ENCODE data around the gene COL20A1. TPM values are rescaled to one million over a fixed set of nuclear protein-coding genes. Genes with fewer than 3 reads are reported as not detected.
"Not testable (repeated sequence)": the region's sequence is repeated elsewhere in the genome, so short reads cannot be mapped to it uniquely, and the experiment has no call there.

Gene COL20A1
- total and polyA plus RNA-seq, 12 donors, result 0.26 to 0.30 TPM; not detected in 10

- no peak for DNase-seq
- H3K9me3 ChIP-seq, result peaks cover 0 to 9% (median 0%) of the 10 kb centered on the region in 11 donors
- no peak overlapping the region for H3K27ac ChIP-seq
- H3K36me3 ChIP-seq, result no peaks in the 10 kb centered on the region
- H3K27me3 ChIP-seq, result peaks cover 0 to 66% (median 42%) of the 10 kb centered on the region in 7 donors
- no peak overlapping the region for H3K4me3 ChIP-seq
- intact Hi-C loops (cut with DNase I), result no loop called here
- WGBS, 2 donors, result 83 to 96% methylated on average over 8 of the region's 8 CpGs
- ATAC-seq, result no peak
- H3K4me1 ChIP-seq, result peaks cover 0 to 5% (median 0%) of the 10 kb centered on the region in 9 donors
- no peak for TF ChIP-seq CTCF (IDR thresholded peaks at IDR 0.05)
Observed at GRCh38 chr20:63334356-63334755, 41.4 kb downstream of the COL20A1 start.

DNA sequence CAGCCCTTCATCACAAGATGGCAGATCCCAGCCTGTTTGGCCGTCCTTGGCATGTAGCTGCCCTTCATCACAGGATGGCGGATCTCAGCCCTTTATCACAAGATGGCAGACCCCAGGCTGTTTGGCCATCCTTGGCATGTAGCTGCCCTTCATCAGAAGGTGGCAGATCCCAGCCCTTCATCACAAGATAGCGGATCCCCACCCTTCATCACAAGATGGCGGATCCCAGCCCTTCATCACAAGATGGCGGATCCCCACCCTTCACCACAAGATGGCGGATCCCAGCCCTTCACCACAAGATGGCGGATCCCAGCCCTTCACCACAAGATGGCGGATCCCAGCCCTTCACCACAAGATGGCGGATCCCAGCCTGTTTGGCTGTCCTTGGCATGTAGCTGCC lies 42.1 kb downstream of the COL20A1 start:
- WGBS, 2 donors, result 96 to 99% methylated on average over 8 to 9 of the region's 9 CpGs
- DNase-seq; H3K4me3 ChIP-seq; H3K36me3 ChIP-seq; ATAC-seq; intact Hi-C loops (cut with DNase I); H3K4me1 ChIP-seq; H3K27ac ChIP-seq: not testable (repeated sequence)
- peaks cover 0 to 12% (median 0%) of the 10 kb centered on the region in 11 donors for H3K9me3 ChIP-seq
- peaks cover 0 to 64% (median 41%) of the 10 kb centered on the region in 7 donors for H3K27me3 ChIP-seq

DNA sequence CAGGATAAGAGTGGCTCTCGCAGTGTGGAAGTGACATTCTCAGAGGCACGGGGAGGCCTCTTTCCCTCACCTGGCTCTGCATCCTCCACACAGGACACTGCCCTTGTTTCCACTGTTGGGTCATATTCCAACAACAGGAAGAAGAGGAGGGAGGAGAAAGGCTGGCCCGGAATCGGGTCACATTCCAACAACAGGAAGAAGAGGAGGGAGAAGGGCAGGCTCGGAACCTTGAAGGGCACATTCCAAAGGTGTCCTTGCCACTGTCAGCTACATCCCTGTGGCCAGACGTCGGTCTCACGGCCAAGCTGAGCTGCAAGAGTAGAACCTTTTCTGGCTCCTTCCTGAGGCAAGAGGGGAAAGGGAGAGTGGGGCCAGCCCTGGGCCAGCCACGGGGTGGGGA lies 42.7 kb downstream of the COL20A1 start:
- no peak for TF ChIP-seq CTCF (IDR thresholded peaks at IDR 0.05)
- peaks cover 0 to 17% (median 0%) of the 10 kb centered on the region in 11 donors for H3K9me3 ChIP-seq
- 33 to 43% methylated on average over 9 of the region's 9 CpGs for WGBS, 2 donors
- H3K27me3 ChIP-seq, result peaks cover 0 to 59% (median 41%) of the 10 kb centered on the region in 7 donors
- DNase-seq (no peak), ATAC-seq (no peak)
- H3K27ac ChIP-seq, result no peak overlapping the region
- no peak overlapping the region for H3K4me3 ChIP-seq
- intact Hi-C loops (cut with DNase I), result no loop called here
- H3K36me3 ChIP-seq, result no peaks in the 10 kb centered on the region
- H3K4me1 ChIP-seq, result peaks cover 0 to 5% (median 0%) of the 10 kb centered on the region in 9 donors

DNA sequence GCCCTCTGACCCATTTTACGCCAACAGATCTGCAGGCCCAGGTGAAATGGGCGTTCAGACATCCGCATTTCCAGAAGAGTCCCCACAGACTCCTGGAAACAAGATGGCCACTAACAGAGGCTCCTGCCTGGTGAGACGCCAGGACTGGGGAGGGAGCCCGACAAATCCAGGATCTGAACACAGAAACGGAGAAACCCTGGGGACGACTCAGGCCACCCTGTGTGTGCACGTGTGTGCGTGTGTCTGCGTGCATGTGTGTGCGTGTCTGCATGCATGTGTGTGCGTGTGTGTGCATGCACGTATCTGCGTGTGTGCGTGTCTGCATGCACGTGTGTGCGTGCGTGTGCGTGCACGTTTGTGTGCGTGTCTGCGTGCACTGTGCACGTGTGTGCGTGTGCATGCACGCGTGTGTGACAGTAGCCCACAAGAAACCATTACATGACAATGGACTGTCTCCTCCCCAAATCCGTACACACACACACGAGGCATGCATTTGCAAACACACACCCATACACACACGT lies 43.3 kb downstream of the COL20A1 start:
- Histone ChIP-seq H3K27ac (no peak overlapping the region), H3K27me3 (peaks cover 0 to 58% (median 41%) of the 10 kb centered on the region in 7 donors), H3K36me3 (no peaks in the 10 kb centered on the region), H3K4me1 (peaks cover 0 to 5% (median 0%) of the 10 kb centered on the region in 9 donors), H3K4me3 (no peak overlapping the region), H3K9me3 (peaks cover 0 to 17% (median 0%) of the 10 kb centered on the region in 11 donors)
- no peak for TF ChIP-seq CTCF (IDR thresholded peaks at IDR 0.05)
- intact Hi-C loops (cut with DNase I), result no loop called here
- WGBS, 2 donors, result 89 to 93% methylated on average over 29 of the region's 29 CpGs
- DNase-seq (no peak), ATAC-seq (no peak)

DNA sequence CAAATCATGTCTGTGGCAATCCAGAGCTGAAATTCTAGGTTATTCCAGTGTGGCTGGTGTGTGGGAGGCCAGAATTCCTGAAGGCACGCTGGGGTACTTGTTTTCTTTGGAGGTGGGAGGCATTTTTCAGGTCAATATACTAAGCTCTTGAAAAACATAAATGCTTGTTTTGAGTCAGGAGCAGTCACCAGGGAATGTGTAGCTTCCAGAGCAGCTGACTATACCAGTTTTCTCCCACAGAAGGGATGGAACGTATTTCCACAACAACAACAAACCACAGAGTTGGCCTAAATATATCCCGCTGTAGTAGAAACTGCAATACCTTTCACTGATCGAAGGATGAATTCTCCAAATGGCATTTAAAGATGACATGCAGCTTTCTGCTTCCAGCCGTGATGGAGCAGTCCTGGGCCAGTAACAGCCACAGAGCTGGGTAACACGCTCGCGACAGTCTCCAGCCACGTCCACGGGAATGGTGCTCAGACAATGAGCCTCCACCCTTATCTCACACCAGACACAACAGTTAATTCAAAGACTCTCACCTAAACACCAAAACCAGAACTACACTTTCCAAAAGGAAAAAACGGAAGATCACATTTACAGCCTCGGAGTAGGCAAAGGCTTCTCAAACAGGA lies 44.9 kb downstream of the COL20A1 start:
- Histone ChIP-seq H3K4me1 (peaks cover 0 to 5% (median 0%) of the 10 kb centered on the region in 9 donors), H3K27ac (no peak overlapping the region), H3K36me3 (no peaks in the 10 kb centered on the region), H3K4me3 (no peak overlapping the region), H3K27me3 (peaks cover 0 to 50% (median 25%) of the 10 kb centered on the region in 7 donors), H3K9me3 (peaks cover 0 to 9% (median 0%) of the 10 kb centered on the region in 11 donors)
- intact Hi-C loops (cut with DNase I), result no loop called here
- ATAC-seq (no peak), DNase-seq (peak in 1 of 2 donors; percentile 2)
- 64 to 72% methylated on average over 12 of the region's 12 CpGs for WGBS, 2 donors
- TF ChIP-seq CTCF (IDR thresholded peaks at IDR 0.05), result no peak

GRCh38 chr20:63339154-63340094 lies 46.4 kb downstream of the COL20A1 start:
- peaks cover 0 to 50% (median 30%) of the 10 kb centered on the region in 7 donors for H3K27me3 ChIP-seq

More at GRCh38 chr20:63339154-63340094, 46.4 kb downstream of the COL20A1 start:
- H3K4me1 ChIP-seq; DNase-seq; H3K36me3 ChIP-seq; H3K4me3 ChIP-seq; ATAC-seq; H3K9me3 ChIP-seq; H3K27ac ChIP-seq; intact Hi-C loops (cut with DNase I): not testable (repeated sequence)
- 67 to 73% methylated on average over 14 of the region's 14 CpGs for WGBS, 2 donors

Data from heart right ventricle (tissue), 16 donors.